IMR-90 (cell line): ENCODE measurements around the gene MRPL21. TPM values are rescaled to one million over a fixed set of nuclear protein-coding genes. Genes with fewer than 3 reads are reported as not detected.

Source experiments
- ATAC-seq: fragments of 200-7000 bp; cut with Tn5 transposase; 2 replicates; pipeline ENCODE4 v1.9.1; 2020; ENCODE audit warnings: low read depth, mild to moderate bottlenecking, moderate library complexity
- BruUV-seq: library from RNA; stranded (reverse); fragments of 400-500 nt; replicated peaks from 2 replicates; lab custom pipeline; 2021; lab: Mats Ljungman, UMichigan
- CTCF ChIA-PET: fragments of 300-600 bp; formaldehyde crosslinking; extraction: SDS; loops from one replicate; lab custom pipeline; 2021; ENCODE audit warnings: antibody characterized with exemption; lab: Yijun Ruan, JAX
- POLR2A ChIA-PET: fragments of 300-600 bp; sonication (Branson Sonifier 250); formaldehyde crosslinking; loops from one replicate; lab custom pipeline; 2022; ENCODE audit warnings: antibody characterized with exemption; ENCODE audit not compliant: unreplicated experiment; lab: Charles Lee
- DNase-seq: peaks from one replicate; pipeline ENCODE4 v3.0.0; 2013
- H2AFZ ChIP-seq: replicated peaks from 2 replicates; pipeline ENCODE3; 2013; ENCODE audit warnings: low read length, mild to moderate bottlenecking; ENCODE audit not compliant: poor library complexity
- H2AK5ac ChIP-seq: 2 replicates; pipeline ENCODE4 v1.6.1; 2013; ENCODE audit warnings: low read depth, low read length, inconsistent platforms
- H2AK9ac ChIP-seq: replicated peaks from 2 replicates; pipeline ENCODE3; 2013; ENCODE audit warnings: mild to moderate bottlenecking, low read depth, low read length, moderate library complexity; ENCODE audit not compliant: poor library complexity
- H2BK120ac ChIP-seq: 2 replicates; pipeline ENCODE4 v1.6.1; 2013; ENCODE audit warnings: low read depth, low read length, inconsistent platforms
- H2BK15ac ChIP-seq: 3 replicates; pipeline ENCODE4 v1.6.1; 2013; ENCODE audit warnings: low read depth, low read length, inconsistent platforms
- H2BK20ac ChIP-seq: 2 replicates; pipeline ENCODE4 v1.6.1; 2013; ENCODE audit warnings: low read depth, mild to moderate bottlenecking, inconsistent platforms, low read length, moderate library complexity
- H2BK5ac ChIP-seq: 2 replicates; pipeline ENCODE4 v1.6.1; 2013; ENCODE audit warnings: mild to moderate bottlenecking, low read depth, low read length, inconsistent platforms; ENCODE audit not compliant: poor library complexity, severe bottlenecking
- H3K14ac ChIP-seq: replicated peaks from 2 replicates; pipeline ENCODE4 v1.6.1; 2013; ENCODE audit warnings: low read depth, low read length, inconsistent platforms
- H3K18ac ChIP-seq: 2 replicates; pipeline ENCODE4 v1.6.1; 2013; ENCODE audit warnings: low read depth, low read length, control low read depth
- H3K23ac ChIP-seq: 2 replicates; pipeline ENCODE4 v1.6.1; 2013; ENCODE audit warnings: low read depth, low read length, inconsistent platforms
- H3K27ac ChIP-seq: 2 replicates; pipeline ENCODE4 v1.5.1; 2013; ENCODE audit warnings: mild to moderate bottlenecking, control low read depth, low read length; ENCODE audit not compliant: insufficient read depth
- H3K27me3 ChIP-seq: 2 replicates; pipeline ENCODE4 v1.6.1; 2013; ENCODE audit warnings: low read length; ENCODE audit not compliant: control insufficient read depth, insufficient read depth
- H3K36me3 ChIP-seq: 2 replicates; pipeline ENCODE4 v1.6.1; 2013; ENCODE audit warnings: low read length, mixed read lengths; ENCODE audit not compliant: control insufficient read depth, insufficient read depth
- H3K4ac ChIP-seq: 2 replicates; pipeline ENCODE4 v1.6.1; 2013; ENCODE audit warnings: low read depth, low read length, inconsistent platforms
- H3K4me1 ChIP-seq: 2 replicates; pipeline ENCODE4 v1.6.1; 2013; ENCODE audit warnings: low read length, mixed read lengths; ENCODE audit not compliant: control insufficient read depth, insufficient read depth
- H3K4me2 ChIP-seq: 2 replicates; pipeline ENCODE4 v1.6.1; 2013; ENCODE audit warnings: low read depth, mild to moderate bottlenecking, control low read depth, low read length, moderate library complexity
- H3K4me3 ChIP-seq: 2 replicates; pipeline ENCODE4 v1.5.1; 2013; ENCODE audit warnings: low read depth, mild to moderate bottlenecking, control low read depth, low read length, moderate library complexity; ENCODE audit not compliant: insufficient read depth
- H3K56ac ChIP-seq: 2 replicates; pipeline ENCODE4 v1.6.1; 2013; ENCODE audit warnings: low read length, inconsistent platforms; ENCODE audit not compliant: insufficient read depth; ENCODE audit errors: extremely low read depth
- H3K79me1 ChIP-seq, 2 experiments: 2 replicates each; pipeline ENCODE4 v1.6.1; 2013; ENCODE audit warnings: low read length in 2 of 2, inconsistent platforms in 1 of 2, low read depth in 1 of 2
- H3K9ac ChIP-seq: 2 replicates; pipeline ENCODE4 v1.6.1; 2013; ENCODE audit warnings: low read depth, low read length, control low read depth
- H3K9me1 ChIP-seq: 2 replicates; pipeline ENCODE4 v1.6.1; 2013; ENCODE audit warnings: low read length, inconsistent platforms; ENCODE audit not compliant: insufficient read depth
- H3K9me3 ChIP-seq: 2 replicates; pipeline ENCODE4 v1.6.1; 2013; ENCODE audit warnings: low read length; ENCODE audit not compliant: control insufficient read depth, insufficient read depth
- H4K20me1 ChIP-seq: 2 replicates; pipeline ENCODE4 v1.6.1; 2013; ENCODE audit warnings: low read length, inconsistent platforms; ENCODE audit not compliant: insufficient read depth
- H4K5ac ChIP-seq: 2 replicates; pipeline ENCODE4 v1.6.1; 2013; ENCODE audit warnings: mild to moderate bottlenecking, low read depth, low read length, control low read depth
- H4K8ac ChIP-seq, 2 experiments: 2 replicates each; pipeline ENCODE4 v1.6.1; 2013; ENCODE audit warnings: low read depth in 2 of 2, low read length in 2 of 2, control low read depth in 1 of 2, inconsistent platforms in 1 of 2
- H4K91ac ChIP-seq: 2 replicates; pipeline ENCODE4 v1.6.1; 2013; ENCODE audit warnings: low read depth, low read length, inconsistent platforms; ENCODE audit not compliant: insufficient read depth
- BHLHE40 ChIP-seq: fragments of 150-350 bp; IDR thresholded peaks from 2 replicates; pipeline ENCODE4 v1.6.1; 2016; ENCODE audit warnings: mild to moderate bottlenecking, low read depth, low read length
- CEBPB ChIP-seq: IDR thresholded peaks from 2 replicates; pipeline ENCODE4 v1.6.1; 2012; ENCODE audit warnings: low read depth, low read length, improper control_type of control experiment
- CTCF ChIP-seq: conservative IDR thresholded peaks from 2 replicates; pipeline ENCODE4 v1.5.1; 2012; ENCODE audit warnings: mild to moderate bottlenecking, low read depth, low read length, improper control_type of control experiment
- ELK1 ChIP-seq: fragments of 150-350 bp; IDR thresholded peaks from 2 replicates; pipeline ENCODE4 v1.6.1; 2016; ENCODE audit warnings: low read depth, mild to moderate bottlenecking, low read length, moderate library complexity, borderline replicate concordance
- MAZ ChIP-seq: IDR thresholded peaks from 2 replicates; pipeline ENCODE4 v1.6.1; 2012; ENCODE audit warnings: low read depth, mild to moderate bottlenecking, low read length, improper control_type of control experiment, moderate library complexity, borderline replicate concordance
- MXI1 ChIP-seq: IDR thresholded peaks from 2 replicates; pipeline ENCODE4 v1.6.1; 2012; ENCODE audit warnings: low read depth, mild to moderate bottlenecking, low read length, moderate library complexity, borderline replicate concordance
- POLR2A ChIP-seq: IDR thresholded peaks from 2 replicates; pipeline ENCODE4 v1.6.1; 2012; ENCODE audit warnings: mild to moderate bottlenecking, low read depth, low read length
- RCOR1 ChIP-seq: IDR thresholded peaks from 2 replicates; pipeline ENCODE4 v1.6.1; 2012; ENCODE audit warnings: mild to moderate bottlenecking, low read length, improper control_type of control experiment; ENCODE audit not compliant: insufficient replicate concordance
- WGBS, 2 experiments: methylation state at CpG; one replicate each; pipeline versions ENCODE4 v1.1.5 to v1.1.7; 2013; ENCODE audit warnings: missing lambda C conversion rate in 2 of 2; ENCODE audit not compliant: insufficient read length in 1 of 2; ENCODE audit errors: extremely low coverage in 2 of 2; 5-methylcytosine and 5-hydroxymethylcytosine counted together
- dilution Hi-C: fragments of 300-500 bp; cut with HindIII; formaldehyde crosslinking; loops from one replicate; pipeline ENCODE4 v1.14.3; 2018; ENCODE audit warnings: low sequenced_read_pairs; ENCODE audit not compliant: unreplicated experiment
- in situ Hi-C: fragments of 300-500 bp; cut with MboI; formaldehyde crosslinking; loops from 3 replicates; pipeline ENCODE4 v1.14.3; 2019; ENCODE audit warnings: low sequenced_read_pairs, inconsistent platforms, mixed read lengths
- intact Hi-C: fragments of 100-400 bp; cut with micrococcal nuclease; formaldehyde crosslinking; loops from 2 replicates; pipeline ENCODE4 v1.10.0; 2022
- polyA plus RNA-seq, 3 experiments: library from polyadenylated mRNA; depleted of rRNA; stranded (reverse); fragments of >200 nt; gene quantifications; 2 replicates each; pipeline ENCODE4 v1.2.3, GENCODE V29; 2012; ENCODE audit warnings: low replicate concordance in 1 of 3
- total RNA-seq: library from RNA; depleted of rRNA; stranded (reverse); fragments of >200 nt; gene quantifications from 2 replicates; pipeline ENCODE4 v1.2.3, GENCODE V29; 2012

Gene MRPL21
- total and polyA plus RNA-seq, 2 of the 4 experiments (the other 2 are of a cell fraction), result 19.2 to 26.3 TPM

GRCh38 chr11:68931911-68932310 lies 28.3 kb upstream of the MRPL21 start:
- in situ Hi-C loops, result loop anchor here (25.0 kb wide), 1 partner anchor 730 kb away; no protein-coding TSS in a partner anchor
- Histone ChIP-seq H3K4me1 (no peaks in the 10 kb centered on the region), H3K14ac (no peak overlapping the region), H3K27ac (no peak overlapping the region), H4K91ac (no peak overlapping the region), H3K9me3 (no peaks in the 10 kb centered on the region), H2BK120ac (no peak overlapping the region), H3K4me2 (no peak overlapping the region), H3K27me3 (no peaks in the 10 kb centered on the region), H2BK15ac (no peak overlapping the region), H2AK9ac (no peak overlapping the region), H3K9me1 (no peaks in the 10 kb centered on the region; the same call in 1 of the 2 replicates), H3K9ac (no peak overlapping the region), H2BK5ac (no peak overlapping the region), H3K18ac (no peak overlapping the region), H4K8ac (no peak overlapping the region), H3K4me3 (no peak overlapping the region), H3K36me3 (peaks cover 64% of the 10 kb centered on the region), H3K4ac (no peak overlapping the region), H2BK20ac (no peak overlapping the region), H3K23ac (no peak overlapping the region), H2AK5ac (no peak overlapping the region), H3K79me1 (peaks cover 2 to 7% of the 10 kb centered on the region in 2 experiments; a peak in 2 of 4 replicates), H2AFZ (no peak overlapping the region), H3K56ac (no peak overlapping the region), H4K20me1 (no peaks in the 10 kb centered on the region), H4K5ac (no peak overlapping the region)
- WGBS, 2 experiments, result 95% methylated on average over 4 of the region's 17 CpGs; no CpG with 5 or more reads in 1 of the 2 experiments
- ChIA-PET CTCF (no interaction called here), POLR2A (no interaction called here)
- intact Hi-C loops, result no loop called here
- ATAC-seq (no peak), DNase-seq (no peak)
- dilution Hi-C loops, result no loop called here
- no TSS peak for BruUV-seq
- TF ChIP-seq ELK1 (no peak), RCOR1 (no peak), POLR2A (no peak), BHLHE40 (no peak), MAZ (no peak), CEBPB (no peak), CTCF (no peak), MXI1 (no peak)
